Measurements from ENCODE around the gene SMIM44.

DNA sequence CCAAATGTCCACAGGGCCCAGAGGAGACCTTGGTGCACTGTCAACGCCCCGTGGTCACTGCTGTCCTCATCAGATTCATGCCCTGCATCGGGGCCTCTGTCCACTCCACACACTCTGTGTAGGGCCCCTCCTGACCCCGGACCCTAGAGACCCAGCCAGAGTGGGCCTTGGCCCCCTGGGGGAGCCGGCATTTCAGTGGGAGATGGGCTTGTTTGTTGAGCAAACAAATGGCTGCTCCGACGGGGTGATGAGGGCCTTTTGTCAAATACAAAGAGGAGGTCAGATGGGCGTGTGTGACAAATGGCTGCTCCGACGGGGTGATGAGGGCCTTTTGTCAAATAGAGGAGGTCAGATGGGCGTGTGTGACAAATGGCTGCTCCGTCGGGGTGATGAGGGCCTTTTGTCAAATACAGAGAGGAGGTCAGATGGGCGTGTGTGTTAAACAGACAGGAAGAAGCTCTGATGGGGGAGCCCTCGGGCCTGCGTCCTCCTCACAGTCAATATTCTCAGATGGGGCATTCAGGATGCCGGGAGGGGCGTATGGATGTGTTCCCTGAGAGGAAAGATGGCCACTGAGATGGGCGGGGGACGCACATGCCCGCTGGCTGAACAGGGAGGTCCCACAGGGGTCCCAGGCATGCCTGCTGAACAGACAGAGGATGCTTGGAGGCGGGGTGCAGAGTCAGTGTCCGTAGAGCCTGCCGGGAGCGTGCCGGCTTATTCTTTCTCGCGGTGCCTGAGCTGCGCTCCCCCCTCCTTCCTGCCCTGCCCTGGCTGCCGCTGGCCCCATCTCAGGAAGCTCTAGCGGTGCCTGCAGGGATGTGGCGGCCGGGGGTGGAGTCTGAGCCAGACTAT lies 39.2 kb downstream of the SMIM44 start:
- TF ChIP-seq, protein P1, sequence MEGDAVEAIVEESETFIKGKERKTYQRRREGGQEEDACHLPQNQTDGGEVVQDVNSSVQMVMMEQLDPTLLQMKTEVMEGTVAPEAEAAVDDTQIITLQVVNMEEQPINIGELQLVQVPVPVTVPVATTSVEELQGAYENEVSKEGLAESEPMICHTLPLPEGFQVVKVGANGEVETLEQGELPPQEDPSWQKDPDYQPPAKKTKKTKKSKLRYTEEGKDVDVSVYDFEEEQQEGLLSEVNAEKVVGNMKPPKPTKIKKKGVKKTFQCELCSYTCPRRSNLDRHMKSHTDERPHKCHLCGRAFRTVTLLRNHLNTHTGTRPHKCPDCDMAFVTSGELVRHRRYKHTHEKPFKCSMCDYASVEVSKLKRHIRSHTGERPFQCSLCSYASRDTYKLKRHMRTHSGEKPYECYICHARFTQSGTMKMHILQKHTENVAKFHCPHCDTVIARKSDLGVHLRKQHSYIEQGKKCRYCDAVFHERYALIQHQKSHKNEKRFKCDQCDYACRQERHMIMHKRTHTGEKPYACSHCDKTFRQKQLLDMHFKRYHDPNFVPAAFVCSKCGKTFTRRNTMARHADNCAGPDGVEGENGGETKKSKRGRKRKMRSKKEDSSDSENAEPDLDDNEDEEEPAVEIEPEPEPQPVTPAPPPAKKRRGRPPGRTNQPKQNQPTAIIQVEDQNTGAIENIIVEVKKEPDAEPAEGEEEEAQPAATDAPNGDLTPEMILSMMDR (IDR thresholded peaks at IDR 0.05) = no peak
- TF ChIP-seq POLR2AphosphoS5 (IDR thresholded peaks at IDR 0.05) = no peak
- no peak for TF ChIP-seq POLR2A (IDR thresholded peaks at IDR 0.05)
- no peak for TF ChIP-seq EP300 (IDR thresholded peaks at IDR 0.05)
